ENCODE data around the gene TOLLIP.
A peak's percentile ranks its signal among the peaks of the same experiment; 100 is the strongest.

- TF ChIP-seq CTCF (conservative IDR thresholded peaks at IDR 0.05): peak; percentile 38
- no peak for TF ChIP-seq EZH2 (IDR thresholded peaks at IDR 0.05; ENCODE audit: low read depth)
These were observed 15.8 kb downstream of the TOLLIP start for GRCh38 chr11:1293619-1294015.
